Uterus (tissue), 2 donors: Measurements from ENCODE around the gene ARHGEF2.

Experiments used
- CTCF ChIP-seq, 4 experiments: fragments of 200-600 bp in 2 of 4; fragments of 450-650 bp in 2 of 4; sonication (generic) in 2 of 4; IDR thresholded peaks; one replicate each; pipeline ENCODE4 v1.5.1; 2016 to 2019; ENCODE audit warnings: antibody characterized with exemption in 4 of 4, mild to moderate bottlenecking in 2 of 4, moderate library complexity in 1 of 4
- POLR2A ChIP-seq, 2 donors: fragments of 450-650 bp; IDR thresholded peaks; one replicate each; pipeline ENCODE4 v1.6.1; 2016; ENCODE audit warnings: antibody characterized with exemption in 2 of 2, mild to moderate bottlenecking in 1 of 2, moderate library complexity in 1 of 2

- TF ChIP-seq CTCF (IDR thresholded peaks at IDR 0.05) (no peak), POLR2A (IDR thresholded peaks at IDR 0.05) (no peak)
Observed at GRCh38 chr1:155912056-155912536, 66.3 kb downstream of the ARHGEF2 start.
